OCI-LY3 (cell line): ENCODE results near the gene BIVM.

Source experiments
- EZH2phosphoT487 ChIP-seq: fragments of 200-600 bp; shearing (Covaris generic); IDR thresholded peaks from 2 replicates; pipeline ENCODE4 v1.6.1; 2018; ENCODE audit warnings: antibody characterized with exemption, mixed run types, low read depth
- TF ChIP-seq, protein P1 (sequence below): fragments of 200-600, 300-600 bp; sonication (generic); IDR thresholded peaks from 2 replicates; pipeline ENCODE4 v1.5.1; 2014; ENCODE audit warnings: antibody characterized with exemption, low read length, low read depth

GRCh38 chr13:102769679-102770078 is 29.2 kb upstream of the BIVM start:
- TF ChIP-seq, protein P1, sequence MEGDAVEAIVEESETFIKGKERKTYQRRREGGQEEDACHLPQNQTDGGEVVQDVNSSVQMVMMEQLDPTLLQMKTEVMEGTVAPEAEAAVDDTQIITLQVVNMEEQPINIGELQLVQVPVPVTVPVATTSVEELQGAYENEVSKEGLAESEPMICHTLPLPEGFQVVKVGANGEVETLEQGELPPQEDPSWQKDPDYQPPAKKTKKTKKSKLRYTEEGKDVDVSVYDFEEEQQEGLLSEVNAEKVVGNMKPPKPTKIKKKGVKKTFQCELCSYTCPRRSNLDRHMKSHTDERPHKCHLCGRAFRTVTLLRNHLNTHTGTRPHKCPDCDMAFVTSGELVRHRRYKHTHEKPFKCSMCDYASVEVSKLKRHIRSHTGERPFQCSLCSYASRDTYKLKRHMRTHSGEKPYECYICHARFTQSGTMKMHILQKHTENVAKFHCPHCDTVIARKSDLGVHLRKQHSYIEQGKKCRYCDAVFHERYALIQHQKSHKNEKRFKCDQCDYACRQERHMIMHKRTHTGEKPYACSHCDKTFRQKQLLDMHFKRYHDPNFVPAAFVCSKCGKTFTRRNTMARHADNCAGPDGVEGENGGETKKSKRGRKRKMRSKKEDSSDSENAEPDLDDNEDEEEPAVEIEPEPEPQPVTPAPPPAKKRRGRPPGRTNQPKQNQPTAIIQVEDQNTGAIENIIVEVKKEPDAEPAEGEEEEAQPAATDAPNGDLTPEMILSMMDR = 0 out of 2 replicates have a peak, but pooled peaks have one; percentile 6
- TF ChIP-seq EZH2phosphoT487 = no peak
